Upper lobe of left lung (tissue), 6 donors: ENCODE results near the gene ATF3. TPM values are rescaled to one million over a fixed set of nuclear protein-coding genes. Genes with fewer than 3 reads are reported as not detected.

ENCODE experiments used
- ATAC-seq, 2 donors: fragments of 200-7000 bp; cut with Tn5 transposase; one replicate each; pipeline ENCODE4 v1.9.1; 2022; ENCODE audit warnings: mild to moderate bottlenecking in 2 of 2, moderate library complexity in 2 of 2; ENCODE audit not compliant: low FRiP score in 2 of 2
- DNase-seq, 2 donors: peaks; one replicate each; pipeline ENCODE4 v3.0.0-alpha.2; 2019 to 2020
- H3K27ac ChIP-seq, 4 donors: fragments of 200-600 bp; sonication (generic); one replicate each; pipeline ENCODE4 v1.5.1; 2016 to 2019
- H3K27me3 ChIP-seq, 4 donors: fragments of 200-600 bp; sonication (generic); one replicate each; pipeline ENCODE4 v1.5.1; 2017 to 2019
- H3K36me3 ChIP-seq, 4 donors: fragments of 200-600 bp; sonication (generic); one replicate each; pipeline ENCODE4 v1.5.1; 2016 to 2019
- H3K4me1 ChIP-seq, 4 donors: fragments of 200-600 bp; sonication (generic); one replicate each; pipeline ENCODE4 v1.5.1; 2018 to 2019
- H3K4me3 ChIP-seq, 4 donors: fragments of 200-600 bp; sonication (generic); one replicate each; pipeline ENCODE4 v1.5.1; 2017 to 2019; ENCODE audit warnings: mild to moderate bottlenecking in 2 of 4, moderate library complexity in 1 of 4
- H3K9me3 ChIP-seq, 4 donors: fragments of 200-600 bp; sonication (generic); one replicate each; pipeline ENCODE4 v1.5.1; 2018 to 2019
- CTCF ChIP-seq, 6 experiments: fragments of 450-650 bp in 4 of 6; fragments of 200-600 bp in 2 of 6; sonication (generic) in 2 of 6; IDR thresholded peaks; one replicate each; pipeline ENCODE4 v1.5.1; 2016 to 2019; ENCODE audit warnings: antibody characterized with exemption in 6 of 6
- EP300 ChIP-seq, 4 donors: sonication (generic); formaldehyde crosslinking; IDR thresholded peaks; one replicate each; pipeline ENCODE4 v1.5.1; 2017; ENCODE audit warnings: antibody characterized with exemption in 4 of 4, control low read depth in 2 of 4
- POLR2A ChIP-seq, 4 donors: fragments of 450-650 bp; IDR thresholded peaks; one replicate each; pipeline ENCODE4 v1.5.1; 2016 to 2017; ENCODE audit warnings: antibody characterized with exemption in 4 of 4, mild to moderate bottlenecking in 2 of 4
- POLR2AphosphoS5 ChIP-seq, 2 donors: sonication (generic); formaldehyde crosslinking; IDR thresholded peaks; one replicate each; pipeline ENCODE4 v1.5.1; 2017; ENCODE audit warnings: antibody characterized with exemption in 2 of 2
- WGBS, 2 donors: methylation state at CpG; one replicate each; pipeline ENCODE4 v1.1.5; 2017 to 2018; 5-methylcytosine and 5-hydroxymethylcytosine counted together
- total RNA-seq, 6 donors: library from RNA; depleted of rRNA in 4 of 6; stranded (reverse); fragments of >200 nt in 4 of 6; gene quantifications; one replicate each; pipeline versions ENCODE4 v1.1.0 to v1.2.1, GENCODE V29; 2016 to 2021
- donor health status: DM: no; HTN: no; CAD: no; lungs with moderate emphysema.
- donor health status: DM: no; HTN: yes; CAD: no; lungs with severe emphysema.

The ATF3 gene
- total RNA-seq, 6 donors from 2014 or later, result 7.3 to 69.3 (median 21.2) TPM

DNA sequence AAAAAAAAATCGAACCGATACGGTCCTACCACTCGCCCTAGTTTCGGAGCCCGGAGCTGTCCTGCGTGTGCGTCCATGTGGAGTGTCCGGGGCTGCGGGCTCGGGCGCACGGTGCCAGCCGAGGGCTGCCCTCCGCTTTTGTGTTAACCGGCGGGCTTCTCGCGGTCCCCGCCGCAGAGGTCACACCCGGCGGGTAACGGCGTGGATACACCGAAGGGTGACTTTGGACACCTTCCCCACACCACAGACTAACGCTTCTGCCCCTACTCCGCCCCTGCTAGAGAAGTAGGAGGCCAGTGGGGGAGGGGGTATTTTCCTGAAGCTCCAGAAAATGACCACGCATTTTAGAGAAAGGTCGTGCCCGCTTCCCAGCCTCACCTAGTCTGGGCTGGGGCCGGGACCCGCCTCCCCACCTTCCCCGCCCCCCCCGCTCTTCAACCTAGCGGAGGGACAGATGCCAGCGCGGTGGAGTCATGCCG is 609 bp upstream of the ATF3 start:
- H3K27me3 ChIP-seq, result peaks cover 0 to 7% (median 2%) of the 10 kb centered on the region in 4 donors
- peak overlapping the region; percentile 30 to 73 (median 60) for H3K4me3 ChIP-seq
- TF ChIP-seq POLR2A (IDR thresholded peaks at IDR 0.05) (peak in 2 of 4 donors; percentile 17 to 85), EP300 (IDR thresholded peaks at IDR 0.05) (peak in 2 of 4 donors; percentile 20 to 84), CTCF (IDR thresholded peaks at IDR 0.05) (peak in 1 of 6 experiments; percentile 6), POLR2AphosphoS5 (IDR thresholded peaks at IDR 0.05) (peak in 1 of 2 donors; percentile 3)
- ATAC-seq, result peak; percentile 1 to 9
- no peaks in the 10 kb centered on the region for H3K9me3 ChIP-seq
- H3K36me3 ChIP-seq, result no peaks in the 10 kb centered on the region
- 0 to 1% methylated on average over 31 to 38 of the region's 39 CpGs for WGBS, 2 donors
- peaks cover 33 to 53% (median 37%) of the 10 kb centered on the region in 4 donors for H3K4me1 ChIP-seq
- DNase-seq, result peak in 1 of 2 donors; percentile 90
- peak overlapping the region; percentile 91 to 99 (median 98) for H3K27ac ChIP-seq

DNA sequence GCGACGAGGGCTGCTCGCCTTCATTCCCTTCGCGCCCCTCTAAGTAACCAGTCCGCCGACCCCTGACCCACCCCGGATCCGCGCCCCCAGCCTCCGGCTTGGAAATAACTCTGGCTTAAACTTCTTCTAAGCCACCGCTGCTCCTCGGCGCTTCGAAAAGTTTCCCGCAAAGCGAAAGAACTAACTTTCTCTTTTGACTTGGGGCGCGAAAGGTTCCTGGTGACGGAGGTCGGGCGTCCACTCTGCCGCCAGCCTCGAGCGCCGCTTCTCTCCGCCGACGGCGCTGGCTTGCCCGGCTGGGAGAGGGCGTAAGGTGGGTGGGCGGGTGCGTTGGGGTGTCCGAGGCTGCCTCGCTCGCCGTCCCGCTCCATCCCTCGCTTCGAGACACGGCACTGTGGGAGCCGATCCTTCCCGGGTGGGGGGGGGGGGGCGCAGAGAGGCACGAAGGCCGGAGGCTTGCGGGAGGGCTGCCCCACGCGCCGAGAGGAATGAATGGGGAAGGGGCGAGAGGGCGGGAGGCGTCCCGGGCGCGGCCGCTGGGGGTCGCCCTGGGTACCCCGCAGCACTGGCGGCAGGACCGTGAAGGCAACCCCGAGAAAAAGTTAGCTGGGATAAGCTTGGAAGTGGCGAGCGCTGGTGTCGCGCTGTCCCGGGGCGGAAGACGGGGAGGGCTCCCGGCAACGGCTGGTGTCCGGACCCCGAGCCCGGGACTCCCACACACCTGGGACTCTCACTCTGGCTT is 569 bp downstream of the ATF3 start:
- TF ChIP-seq POLR2A (IDR thresholded peaks at IDR 0.05), result peak in 1 of 4 donors; percentile 13
- TF ChIP-seq EP300 (IDR thresholded peaks at IDR 0.05), result no peak
- no peak for TF ChIP-seq POLR2AphosphoS5 (IDR thresholded peaks at IDR 0.05)
- peak in 5 of 6 experiments; percentile 31 to 60 (median 57) for TF ChIP-seq CTCF (IDR thresholded peaks at IDR 0.05)
- WGBS, 2 donors, result 1% methylated on average over 16 to 57 of the region's 75 CpGs
- peaks cover 0 to 7% (median 2%) of the 10 kb centered on the region in 4 donors for H3K27me3 ChIP-seq
- DNase-seq (peak; percentile 48 to 93), ATAC-seq (peak in 1 of 2 donors; percentile 47)
- peak overlapping the region; percentile 95 to 99 (median 98) for H3K27ac ChIP-seq
- peak overlapping the region; percentile 40 to 73 (median 60) for H3K4me3 ChIP-seq
- no peaks in the 10 kb centered on the region for H3K36me3 ChIP-seq
- peaks cover 33 to 53% (median 37%) of the 10 kb centered on the region in 4 donors for H3K4me1 ChIP-seq
- H3K9me3 ChIP-seq, result no peaks in the 10 kb centered on the region

DNA sequence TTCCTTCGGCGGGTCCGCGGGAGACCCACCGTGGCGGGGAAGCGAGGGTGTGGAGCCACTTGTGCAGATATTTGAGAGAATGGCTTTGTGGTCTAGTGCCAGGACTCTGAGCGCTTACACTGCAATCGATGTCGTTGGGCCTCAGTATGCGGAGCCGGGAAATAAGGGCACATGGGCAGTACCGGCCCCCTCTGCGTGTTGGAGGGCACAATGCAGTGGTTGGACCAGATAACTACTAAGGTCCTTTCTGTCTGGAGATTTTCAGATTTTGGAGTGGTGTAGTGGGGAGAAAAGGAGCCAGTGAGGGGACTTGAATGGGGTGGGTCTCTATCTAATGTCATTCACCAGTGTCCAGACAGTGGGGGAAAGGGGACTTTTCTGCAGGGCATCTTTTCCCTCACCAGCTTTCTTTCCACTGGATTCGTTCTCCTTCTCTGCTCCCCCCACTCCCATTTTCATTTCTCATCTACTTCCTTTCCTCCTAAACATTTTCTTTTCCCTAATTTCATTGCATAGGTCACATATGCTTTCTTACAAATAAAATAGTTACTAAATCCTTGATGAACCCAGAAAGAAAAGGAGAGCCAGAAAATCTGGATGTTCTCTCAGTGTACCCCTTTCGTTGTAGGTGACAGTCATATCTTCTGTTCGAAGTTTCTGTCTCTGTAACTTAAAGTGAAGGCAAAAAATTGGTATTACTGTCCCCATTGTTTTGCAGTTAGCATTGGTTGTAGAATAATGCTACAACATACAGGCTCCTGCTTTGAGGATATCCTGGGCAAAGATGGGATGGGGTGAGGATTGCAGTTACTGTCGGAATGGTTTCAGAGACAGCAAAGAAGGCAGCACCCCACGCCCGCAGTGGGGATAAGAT is 1.4 kb downstream of the ATF3 start:
- H3K4me3 ChIP-seq, result peak overlapping the region; percentile 40 to 73 (median 60)
- TF ChIP-seq EP300 (IDR thresholded peaks at IDR 0.05) (no peak), POLR2A (IDR thresholded peaks at IDR 0.05) (peak in 1 of 4 donors; percentile 9)
- ATAC-seq (no peak), DNase-seq (no peak)
- H3K9me3 ChIP-seq, result no peaks in the 10 kb centered on the region
- WGBS, 2 donors, result 24 to 38% methylated on average over 13 to 20 of the region's 20 CpGs
- peak overlapping the region; percentile 95 to 99 (median 98) for H3K27ac ChIP-seq
- H3K27me3 ChIP-seq, result peaks cover 0 to 7% (median 2%) of the 10 kb centered on the region in 4 donors
- H3K4me1 ChIP-seq, result peaks cover 33 to 53% (median 37%) of the 10 kb centered on the region in 4 donors
- peaks cover 0 to 2% (median 0%) of the 10 kb centered on the region in 4 donors for H3K36me3 ChIP-seq

DNA sequence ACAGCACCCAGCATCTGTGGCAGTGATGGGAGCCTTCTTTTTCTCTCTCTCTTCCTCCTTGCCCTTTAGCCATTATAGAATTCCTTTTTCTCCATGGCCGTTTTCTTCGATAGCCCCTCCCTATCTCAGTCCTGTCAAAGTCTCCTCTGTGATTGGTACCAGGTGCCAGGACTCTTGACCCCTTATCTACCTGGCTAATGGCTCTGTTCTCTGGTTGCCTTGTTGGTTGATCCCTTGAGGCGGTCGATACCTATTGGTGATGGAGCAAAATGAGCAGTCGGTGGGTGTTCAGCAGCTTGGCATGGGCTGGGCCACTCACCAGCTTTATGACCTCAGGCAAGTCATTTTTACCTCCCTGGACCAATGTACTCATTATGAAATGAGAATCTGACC is 2.0 kb downstream of the ATF3 start:
- 90 to 93% methylated on average over 5 of the region's 5 CpGs for WGBS, 2 donors
- no peak for TF ChIP-seq POLR2AphosphoS5 (IDR thresholded peaks at IDR 0.05)
- Histone ChIP-seq H3K4me3 (peak overlapping the region in 2 of 4 donors; percentile 56 to 73), H3K27me3 (peaks cover 0 to 7% (median 2%) of the 10 kb centered on the region in 4 donors), H3K36me3 (peaks cover 0 to 9% (median 6%) of the 10 kb centered on the region in 4 donors), H3K27ac (no peak overlapping the region), H3K4me1 (peaks cover 33 to 51% (median 37%) of the 10 kb centered on the region in 4 donors), H3K9me3 (no peaks in the 10 kb centered on the region)
- ATAC-seq (no peak), DNase-seq (no peak)

DNA sequence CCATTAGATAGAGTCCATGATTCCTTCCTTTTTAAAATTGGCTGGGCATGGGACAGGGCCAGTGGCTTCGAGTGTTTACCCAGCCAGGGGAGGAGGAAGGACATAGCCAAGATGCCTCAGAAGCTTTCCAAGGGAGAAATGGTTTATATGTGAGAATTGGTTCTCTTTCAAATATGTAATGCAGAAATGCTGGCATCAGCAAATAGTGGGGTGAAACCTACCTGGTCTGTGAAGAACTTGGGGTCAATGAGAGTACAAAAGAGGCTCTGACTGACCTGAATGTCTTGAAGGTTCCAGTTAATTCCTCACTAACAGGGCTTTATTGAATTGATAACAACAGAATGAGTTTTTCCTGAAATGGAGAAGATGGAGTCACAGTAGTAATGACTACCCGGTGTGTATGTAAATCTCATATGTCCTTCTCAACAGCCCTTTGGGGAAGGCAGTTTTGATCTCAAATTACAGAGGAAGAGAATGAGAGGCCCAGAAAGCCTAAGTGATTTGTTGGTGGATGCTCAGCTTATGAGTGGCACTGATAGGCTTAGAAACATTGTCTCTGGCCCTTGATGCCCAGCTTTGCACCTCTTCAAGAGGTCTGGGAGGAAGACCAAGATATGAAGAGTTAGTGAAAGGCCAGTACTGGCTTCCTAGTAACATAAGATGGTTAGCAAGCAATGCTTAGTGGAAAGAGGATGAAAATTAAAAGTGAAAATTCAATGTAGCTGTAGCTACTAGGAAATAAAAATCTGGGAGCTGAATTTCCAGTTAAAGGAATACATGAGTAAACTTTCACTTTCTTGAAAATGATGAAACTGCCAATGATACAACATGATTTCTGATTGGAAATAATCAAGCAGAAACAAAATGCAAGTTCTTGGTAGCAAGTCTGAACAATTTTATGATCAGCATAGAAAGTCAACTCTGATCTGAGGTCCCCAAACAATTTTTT is 2.7 kb downstream of the ATF3 start:
- 73 to 94% methylated on average over 2 of the region's 2 CpGs for WGBS, 2 donors
- no peak for DNase-seq
- no peak for ATAC-seq
- peaks cover 26 to 44% (median 30%) of the 10 kb centered on the region in 4 donors for H3K4me1 ChIP-seq
- H3K27ac ChIP-seq, result no peak overlapping the region
- peaks cover 0 to 16% (median 12%) of the 10 kb centered on the region in 4 donors for H3K36me3 ChIP-seq
- H3K27me3 ChIP-seq, result peaks cover 0 to 7% (median 2%) of the 10 kb centered on the region in 4 donors
- peak overlapping the region in 1 of 4 donors; percentile 73 for H3K4me3 ChIP-seq
- no peaks in the 10 kb centered on the region for H3K9me3 ChIP-seq
- TF ChIP-seq CTCF (IDR thresholded peaks at IDR 0.05) (no peak), EP300 (IDR thresholded peaks at IDR 0.05) (no peak), POLR2A (IDR thresholded peaks at IDR 0.05) (no peak)
